ENCODE results near the gene TMEM8B.

- TF ChIP-seq ZFP3 (CRISPR knock-in tag; IDR thresholded peaks at IDR 0.05) (no peak), ARNTL (CRISPR knock-in tag; IDR thresholded peaks at IDR 0.05; ENCODE audit: borderline replicate concordance, low read depth) (no peak), RARB (CRISPR knock-in tag; IDR thresholded peaks at IDR 0.05) (no peak), ZFP30 (CRISPR knock-in tag; IDR thresholded peaks at IDR 0.05) (no peak), OSR1 (CRISPR knock-in tag; IDR thresholded peaks at IDR 0.05) (no peak), TOX (CRISPR knock-in tag; IDR thresholded peaks at IDR 0.05; ENCODE audit: borderline replicate concordance) (no peak), ZNF8 (CRISPR knock-in tag; IDR thresholded peaks at IDR 0.05) (no peak)
Measured at GRCh38 chr9:35911690-35912089, 82.7 kb downstream of the TMEM8B start.

Data from SK-N-SH treated with all-trans-retinoic acid at 6 μM for 48 hours (cell line).